HG03135 (cell line): Measurements from ENCODE around the gene TWF2.
"Not testable (repeated sequence)": the region's sequence is repeated elsewhere in the genome, so short reads cannot be mapped to it uniquely, and the experiment has no call there.

Experiments
- ATAC-seq: cut with Tn5 transposase; IDR thresholded peaks from one replicate; pipeline ENCODE4 v1.9.1; 2021; ENCODE audit warnings: mild to moderate bottlenecking, moderate library complexity; ENCODE audit not compliant: unreplicated experiment

Gene TWF2

GRCh38 chr3:52238761-52239701, at the start of gene TWF2:
Gene TWF2, minus strand, starts transcription at chr3:52239158. Its CDS starts 142 bp downstream, at chr3:52239016.
- peak; percentile 81 for ATAC-seq

GRCh38 chr3:52288674-52289073, 49.7 kb upstream of the TWF2 start:
- no peak for ATAC-seq

- no peak for ATAC-seq
Measured at GRCh38 chr3:52286777-52287110, 47.8 kb upstream of the TWF2 start.

GRCh38 chr3:52284051-52284450, 45.1 kb upstream of the TWF2 start:
- not testable (repeated sequence) for ATAC-seq

GRCh38 chr3:52283306-52283705, 44.3 kb upstream of the TWF2 start:
- ATAC-seq, result no peak

- no peak for ATAC-seq
Measured at GRCh38 chr3:52281981-52282801, 43.2 kb upstream of the TWF2 start.

GRCh38 chr3:52280050-52280461, 41.1 kb upstream of the TWF2 start:
- ATAC-seq, result no peak

- no peak for ATAC-seq
Measured at GRCh38 chr3:52279596-52279995, 40.6 kb upstream of the TWF2 start.

GRCh38 chr3:52278510-52279069, 39.6 kb upstream of the TWF2 start, which contains the start of gene WDR82:
Gene WDR82, minus strand, starts transcription at chr3:52278649. Its CDS starts 288 bp downstream, at chr3:52278361.
- ATAC-seq, result peak; percentile 79

- ATAC-seq, result peak; percentile 49
Measured at GRCh38 chr3:52277972-52278509, 39.1 kb upstream of the TWF2 start.

- no peak for ATAC-seq
Measured at GRCh38 chr3:52277071-52277964, 38.4 kb upstream of the TWF2 start.

- not testable (repeated sequence) for ATAC-seq
Measured at GRCh38 chr3:52274781-52275180, 35.8 kb upstream of the TWF2 start.

GRCh38 chr3:52272831-52273230, 33.9 kb upstream of the TWF2 start:
- ATAC-seq, result no peak

GRCh38 chr3:52272172-52272571, 33.2 kb upstream of the TWF2 start:
- ATAC-seq, result not testable (repeated sequence)

- no peak for ATAC-seq
Measured at GRCh38 chr3:52270252-52270754, 31.3 kb upstream of the TWF2 start.

GRCh38 chr3:52269776-52270175, 30.8 kb upstream of the TWF2 start:
- no peak for ATAC-seq

- no peak for ATAC-seq
Measured at GRCh38 chr3:52268036-52268435, 29.1 kb upstream of the TWF2 start.

GRCh38 chr3:52265387-52265786, 26.4 kb upstream of the TWF2 start:
- ATAC-seq, result no peak

- no peak for ATAC-seq
Measured at GRCh38 chr3:52262447-52262846, 23.5 kb upstream of the TWF2 start.

GRCh38 chr3:52259448-52259847, 20.5 kb upstream of the TWF2 start:
- ATAC-seq, result no peak
